Myocyte (in vitro differentiated cells): ENCODE results near the gene PTGIS. TPM values are rescaled to one million over a fixed set of nuclear protein-coding genes. Genes with fewer than 3 reads are reported as not detected.
"Not testable (repeated sequence)": the region's sequence is repeated elsewhere in the genome, so short reads cannot be mapped to it uniquely, and the experiment has no call there.

ENCODE experiments used
- DNase-seq: peaks from one replicate; pipeline ENCODE4 v3.0.0-alpha.2; 2012; ENCODE audit warnings: low read depth
- total RNA-seq: library from RNA; depleted of rRNA; stranded (reverse); fragments of >200 nt; gene quantifications from 2 replicates; pipeline ENCODE4 v1.2.3, GENCODE V29; 2014

The PTGIS gene
- total RNA-seq, 1 donor from 2014 or later, result 1.2 TPM

- no peak for DNase-seq
Observed at GRCh38 chr20:49579874-49580812, 12.2 kb upstream of the PTGIS start.

GRCh38 chr20:49579195-49579594 lies 11.3 kb upstream of the PTGIS start:
- no peak for DNase-seq

- DNase-seq, result no peak
Observed at GRCh38 chr20:49578436-49578835, 10.5 kb upstream of the PTGIS start.

- DNase-seq, result peak; percentile 73
Observed at GRCh38 chr20:49575551-49576060, 7.7 kb upstream of the PTGIS start.

- DNase-seq, result no peak
Observed at GRCh38 chr20:49573900-49574416, 6.0 kb upstream of the PTGIS start.

GRCh38 chr20:49572857-49573256 lies 4.9 kb upstream of the PTGIS start:
- no peak for DNase-seq

- no peak for DNase-seq
Observed at GRCh38 chr20:49571553-49571835, 3.6 kb upstream of the PTGIS start.

GRCh38 chr20:49570828-49571552 lies 3.1 kb upstream of the PTGIS start:
- DNase-seq, result no peak

- DNase-seq, result no peak
Observed at GRCh38 chr20:49570161-49570827, 2.4 kb upstream of the PTGIS start.

GRCh38 chr20:49569411-49570115 lies 1.6 kb upstream of the PTGIS start:
- no peak for DNase-seq

GRCh38 chr20:49568278-49569151 lies 578 bp upstream of the PTGIS start:
- DNase-seq, result no peak

GRCh38 chr20:49566401-49567364 lies 1.3 kb downstream of the PTGIS start:
- DNase-seq, result no peak

GRCh38 chr20:49564991-49565390 lies 2.9 kb downstream of the PTGIS start:
- DNase-seq, result not testable (repeated sequence)

- no peak for DNase-seq
Observed at GRCh38 chr20:49563015-49563980, 4.6 kb downstream of the PTGIS start.

- peak; percentile 86 for DNase-seq
Observed at GRCh38 chr20:49562311-49563014, 5.5 kb downstream of the PTGIS start.

GRCh38 chr20:49561806-49562205 lies 6.1 kb downstream of the PTGIS start:
- DNase-seq, result no peak

- DNase-seq, result no peak
Observed at GRCh38 chr20:49561256-49561655, 6.7 kb downstream of the PTGIS start.
